Loucy (cell line): ENCODE data around the gene ATP6V0E2.

Experiments
- H2AFZ ChIP-seq: fragments of 200-600 bp; sonication (generic); 2 replicates; pipeline ENCODE4 v1.6.0; 2016; ENCODE audit warnings: antibody characterized with exemption, mild to moderate bottlenecking, low read length, moderate library complexity
- H3F3A ChIP-seq: fragments of 200-600 bp; 2 replicates; pipeline ENCODE4 v1.6.0; 2016; ENCODE audit warnings: antibody characterized with exemption, low read depth, mild to moderate bottlenecking
- H3K27me3 ChIP-seq: fragments of 200-600 bp; sonication (generic); 2 replicates; pipeline ENCODE4 v1.6.1; 2014; ENCODE audit warnings: low read length, mild to moderate bottlenecking; ENCODE audit not compliant: insufficient read depth, poor library complexity, severe bottlenecking
- H3K36me3 ChIP-seq: fragments of 200-600 bp; sonication (generic); 2 replicates; pipeline ENCODE4 v1.6.1; 2016; ENCODE audit warnings: low read length; ENCODE audit not compliant: insufficient read depth
- H3K4me1 ChIP-seq: fragments of 200-600 bp; sonication (generic); 2 replicates; pipeline ENCODE4 v1.5.1; 2014; ENCODE audit warnings: low read length, mild to moderate bottlenecking; ENCODE audit not compliant: insufficient read depth, poor library complexity, severe bottlenecking
- H3K4me2 ChIP-seq: fragments of 200-600 bp; sonication (generic); 2 replicates; pipeline ENCODE4 v1.6.0; 2014; ENCODE audit warnings: antibody characterized with exemption, low read length, low read depth, mild to moderate bottlenecking; ENCODE audit not compliant: poor library complexity, severe bottlenecking
- H3K4me3 ChIP-seq: fragments of 200-600 bp; sonication (generic); 2 replicates; pipeline ENCODE4 v1.5.1; 2014; ENCODE audit warnings: low read length, mild to moderate bottlenecking, mixed read lengths; ENCODE audit not compliant: poor library complexity, severe bottlenecking
- H3K79me2 ChIP-seq: fragments of 200-600 bp; sonication (generic); 2 replicates; pipeline ENCODE4 v1.6.1; 2014; ENCODE audit warnings: low read length; ENCODE audit not compliant: insufficient read depth
- H3K9ac ChIP-seq: fragments of 200-600 bp; sonication (generic); 2 replicates; pipeline ENCODE4 v1.6.0; 2014; ENCODE audit warnings: mild to moderate bottlenecking, low read depth, low read length, moderate library complexity; ENCODE audit not compliant: poor library complexity, severe bottlenecking
- H3K9me2 ChIP-seq: fragments of 200-600 bp; sonication (generic); replicated peaks from 2 replicates; pipeline ENCODE4 v1.6.1; 2016; ENCODE audit warnings: low read depth, low read length, mixed read lengths
- H3K9me3 ChIP-seq: fragments of 200-600 bp; sonication (generic); 2 replicates; pipeline ENCODE4 v1.6.1; 2014; ENCODE audit warnings: mild to moderate bottlenecking, antibody characterized with exemption, low read length, low read depth; ENCODE audit not compliant: insufficient read depth
- H4K20me1 ChIP-seq: fragments of 200-600 bp; sonication (generic); 2 replicates; pipeline ENCODE4 v1.6.0; 2014; ENCODE audit warnings: antibody characterized with exemption, low read length, mild to moderate bottlenecking; ENCODE audit not compliant: insufficient read depth, poor library complexity, severe bottlenecking
- EZH2phosphoT487 ChIP-seq: fragments of 200-600 bp; IDR thresholded peaks from 2 replicates; pipeline ENCODE4 v1.6.1; 2018; ENCODE audit warnings: antibody characterized with exemption, mild to moderate bottlenecking, moderate library complexity, borderline replicate concordance
- TF ChIP-seq, protein P1 (sequence below): fragments of 200-600 bp; sonication (generic); conservative IDR thresholded peaks from 2 replicates; pipeline ENCODE4 v1.5.1; 2014; ENCODE audit warnings: mild to moderate bottlenecking, antibody characterized with exemption, low read length

Gene ATP6V0E2

DNA sequence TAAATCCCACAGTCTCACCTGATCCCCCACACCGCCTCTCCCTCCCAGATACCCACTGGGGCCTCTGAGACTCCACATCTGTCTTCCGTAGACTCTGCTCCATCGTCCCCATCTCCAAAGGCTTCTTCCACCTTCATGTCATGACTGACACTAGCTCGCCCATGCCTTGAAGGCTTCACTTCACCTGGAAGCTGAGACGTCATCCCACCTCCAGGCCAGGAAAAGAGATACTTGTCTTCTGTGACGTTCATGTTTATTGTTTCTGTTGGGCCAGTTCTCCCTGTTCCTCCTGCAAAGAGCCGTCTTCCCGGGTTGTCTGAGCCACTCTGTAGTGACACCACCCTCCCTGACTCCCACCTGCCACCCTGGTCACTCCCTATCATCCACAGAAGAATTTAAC lies 39.2 kb upstream of the ATP6V0E2 start:
- no peaks in the 10 kb centered on the region for H3K27me3 ChIP-seq
- H3K36me3 ChIP-seq: no peaks in the 10 kb centered on the region
- H3K79me2 ChIP-seq: peaks cover 12% of the 10 kb centered on the region
- H2AFZ ChIP-seq: no peak overlapping the region
- TF ChIP-seq EZH2phosphoT487: no peak
- TF ChIP-seq, protein P1, sequence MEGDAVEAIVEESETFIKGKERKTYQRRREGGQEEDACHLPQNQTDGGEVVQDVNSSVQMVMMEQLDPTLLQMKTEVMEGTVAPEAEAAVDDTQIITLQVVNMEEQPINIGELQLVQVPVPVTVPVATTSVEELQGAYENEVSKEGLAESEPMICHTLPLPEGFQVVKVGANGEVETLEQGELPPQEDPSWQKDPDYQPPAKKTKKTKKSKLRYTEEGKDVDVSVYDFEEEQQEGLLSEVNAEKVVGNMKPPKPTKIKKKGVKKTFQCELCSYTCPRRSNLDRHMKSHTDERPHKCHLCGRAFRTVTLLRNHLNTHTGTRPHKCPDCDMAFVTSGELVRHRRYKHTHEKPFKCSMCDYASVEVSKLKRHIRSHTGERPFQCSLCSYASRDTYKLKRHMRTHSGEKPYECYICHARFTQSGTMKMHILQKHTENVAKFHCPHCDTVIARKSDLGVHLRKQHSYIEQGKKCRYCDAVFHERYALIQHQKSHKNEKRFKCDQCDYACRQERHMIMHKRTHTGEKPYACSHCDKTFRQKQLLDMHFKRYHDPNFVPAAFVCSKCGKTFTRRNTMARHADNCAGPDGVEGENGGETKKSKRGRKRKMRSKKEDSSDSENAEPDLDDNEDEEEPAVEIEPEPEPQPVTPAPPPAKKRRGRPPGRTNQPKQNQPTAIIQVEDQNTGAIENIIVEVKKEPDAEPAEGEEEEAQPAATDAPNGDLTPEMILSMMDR: no peak
- peaks cover 9% of the 10 kb centered on the region for H4K20me1 ChIP-seq
- no peaks in the 10 kb centered on the region for H3K9me2 ChIP-seq
- no peaks in the 10 kb centered on the region for H3K9me3 ChIP-seq
- H3F3A ChIP-seq: no peaks in the 10 kb centered on the region
- H3K4me2 ChIP-seq: no peak overlapping the region
- H3K4me1 ChIP-seq: peaks cover 12% of the 10 kb centered on the region
- no peak overlapping the region for H3K9ac ChIP-seq
- no peak overlapping the region for H3K4me3 ChIP-seq

DNA sequence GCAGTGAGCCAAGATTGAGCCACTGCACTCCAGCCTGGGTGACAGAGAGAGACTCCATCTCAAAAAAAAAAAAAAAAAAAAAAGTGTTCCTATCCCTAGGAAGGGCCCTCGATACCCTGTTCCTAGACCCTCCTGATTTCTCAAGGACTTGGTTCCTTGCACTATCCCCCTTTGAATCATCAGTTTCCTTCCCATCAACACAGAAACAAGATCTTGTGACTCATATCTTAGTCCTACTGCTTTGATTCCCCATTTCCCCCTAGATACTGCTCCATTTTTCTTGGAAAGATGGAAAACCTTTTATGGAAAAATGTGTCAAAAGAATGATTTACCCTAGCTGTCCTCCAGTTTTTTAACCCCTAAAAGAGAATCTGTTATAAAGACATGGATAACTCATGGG lies 37.3 kb upstream of the ATP6V0E2 start:
- no peak overlapping the region for H3K4me3 ChIP-seq
- no peak overlapping the region for H2AFZ ChIP-seq
- H3K9ac ChIP-seq: no peak overlapping the region
- H3F3A ChIP-seq: no peaks in the 10 kb centered on the region
- H3K9me2 ChIP-seq: no peaks in the 10 kb centered on the region
- no peaks in the 10 kb centered on the region for H3K27me3 ChIP-seq
- peaks cover 9% of the 10 kb centered on the region for H4K20me1 ChIP-seq
- H3K36me3 ChIP-seq: no peaks in the 10 kb centered on the region
- peaks cover 23% of the 10 kb centered on the region for H3K4me1 ChIP-seq
- H3K9me3 ChIP-seq: no peaks in the 10 kb centered on the region
- TF ChIP-seq, protein P1: no peak
- no peak for TF ChIP-seq EZH2phosphoT487
- H3K79me2 ChIP-seq: peaks cover 15% of the 10 kb centered on the region
- no peak overlapping the region for H3K4me2 ChIP-seq

DNA sequence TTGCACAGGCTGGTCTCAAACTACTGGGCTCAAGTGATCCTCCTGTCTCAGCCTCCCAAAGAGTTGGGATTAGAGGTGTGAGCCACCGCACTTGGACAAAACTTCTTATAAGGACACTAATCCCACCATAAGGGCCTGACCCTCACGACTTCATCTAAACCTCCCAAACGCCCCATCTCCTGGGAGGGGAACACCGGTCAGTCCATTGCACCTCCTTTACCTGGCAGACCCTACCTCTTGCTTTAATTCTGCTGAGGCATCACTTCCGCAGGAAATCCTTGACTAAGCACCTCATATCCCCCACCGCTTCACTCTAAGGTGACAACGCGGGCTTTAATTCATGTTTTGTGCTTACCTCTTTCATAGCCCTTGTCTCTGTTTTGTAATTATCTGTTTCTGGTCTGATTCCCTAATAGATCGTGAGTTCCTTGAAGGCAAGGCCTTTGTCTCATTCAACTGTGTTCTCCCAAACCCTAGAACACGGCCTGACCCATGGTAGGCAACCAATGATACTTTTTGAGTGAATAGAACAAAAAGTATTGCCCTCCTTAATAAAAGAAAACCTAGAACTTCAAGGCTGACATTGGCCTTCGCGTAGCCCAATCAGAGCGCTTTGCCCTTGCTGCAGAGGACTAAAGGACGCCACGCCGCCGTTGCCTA lies 36.1 kb upstream of the ATP6V0E2 start:
- TF ChIP-seq, protein P1: no peak
- TF ChIP-seq EZH2phosphoT487: no peak
- H3K4me3 ChIP-seq: peak overlapping the region; percentile 40
- no peak overlapping the region for H3K9ac ChIP-seq
- peaks cover 27% of the 10 kb centered on the region for H3K4me1 ChIP-seq
- H3K4me2 ChIP-seq: peak overlapping the region; percentile 57
- H4K20me1 ChIP-seq: peaks cover 9% of the 10 kb centered on the region
- no peaks in the 10 kb centered on the region for H3K27me3 ChIP-seq
- peaks cover 15% of the 10 kb centered on the region for H3K79me2 ChIP-seq
- H3K36me3 ChIP-seq: no peaks in the 10 kb centered on the region
- H3K9me3 ChIP-seq: no peaks in the 10 kb centered on the region
- H3K9me2 ChIP-seq: no peaks in the 10 kb centered on the region
- no peak overlapping the region for H2AFZ ChIP-seq
- H3F3A ChIP-seq: no peaks in the 10 kb centered on the region
